AG10803 (cell line): ENCODE results near the gene PHLDA2.

Experiments
- DNase-seq: peaks from one replicate; pipeline ENCODE4 v3.0.0; 2010; ENCODE audit warnings: low read depth
- H3K4me3 ChIP-seq: 2 replicates; pipeline ENCODE4 v1.5.1; 2011; ENCODE audit warnings: mild to moderate bottlenecking, low read length, control low read depth
- TF ChIP-seq, protein P1 (sequence below): conservative IDR thresholded peaks from 2 replicates; pipeline ENCODE4 v1.5.1; 2011; ENCODE audit warnings: mild to moderate bottlenecking, low read length, control low read depth, inconsistent platforms

Gene PHLDA2

GRCh38 chr11:2928605-2929530 is at the start of gene PHLDA2:
PHLDA2 (minus strand) TSS chr11:2929420; CDS start chr11:2929364, 56 bp downstream.
- H3K4me3 ChIP-seq, result peak within 1 kb of the TSS; percentile 72

GRCh38 chr11:2977113-2977512 is 47.9 kb upstream of the PHLDA2 start:
- TF ChIP-seq, protein P1, sequence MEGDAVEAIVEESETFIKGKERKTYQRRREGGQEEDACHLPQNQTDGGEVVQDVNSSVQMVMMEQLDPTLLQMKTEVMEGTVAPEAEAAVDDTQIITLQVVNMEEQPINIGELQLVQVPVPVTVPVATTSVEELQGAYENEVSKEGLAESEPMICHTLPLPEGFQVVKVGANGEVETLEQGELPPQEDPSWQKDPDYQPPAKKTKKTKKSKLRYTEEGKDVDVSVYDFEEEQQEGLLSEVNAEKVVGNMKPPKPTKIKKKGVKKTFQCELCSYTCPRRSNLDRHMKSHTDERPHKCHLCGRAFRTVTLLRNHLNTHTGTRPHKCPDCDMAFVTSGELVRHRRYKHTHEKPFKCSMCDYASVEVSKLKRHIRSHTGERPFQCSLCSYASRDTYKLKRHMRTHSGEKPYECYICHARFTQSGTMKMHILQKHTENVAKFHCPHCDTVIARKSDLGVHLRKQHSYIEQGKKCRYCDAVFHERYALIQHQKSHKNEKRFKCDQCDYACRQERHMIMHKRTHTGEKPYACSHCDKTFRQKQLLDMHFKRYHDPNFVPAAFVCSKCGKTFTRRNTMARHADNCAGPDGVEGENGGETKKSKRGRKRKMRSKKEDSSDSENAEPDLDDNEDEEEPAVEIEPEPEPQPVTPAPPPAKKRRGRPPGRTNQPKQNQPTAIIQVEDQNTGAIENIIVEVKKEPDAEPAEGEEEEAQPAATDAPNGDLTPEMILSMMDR, result no peak
- DNase-seq, result no peak
- no peak overlapping the region for H3K4me3 ChIP-seq

More at GRCh38 chr11:2928605-2929530, at the start of gene PHLDA2:
- TF ChIP-seq, protein P1, result peak; percentile 8; the same call in 1 of the 2 replicates
- peak; percentile 76 for DNase-seq

GRCh38 chr11:2976294-2977063 is 47.3 kb upstream of the PHLDA2 start:
- TF ChIP-seq, protein P1, result no peak
- no peak for DNase-seq

DNA sequence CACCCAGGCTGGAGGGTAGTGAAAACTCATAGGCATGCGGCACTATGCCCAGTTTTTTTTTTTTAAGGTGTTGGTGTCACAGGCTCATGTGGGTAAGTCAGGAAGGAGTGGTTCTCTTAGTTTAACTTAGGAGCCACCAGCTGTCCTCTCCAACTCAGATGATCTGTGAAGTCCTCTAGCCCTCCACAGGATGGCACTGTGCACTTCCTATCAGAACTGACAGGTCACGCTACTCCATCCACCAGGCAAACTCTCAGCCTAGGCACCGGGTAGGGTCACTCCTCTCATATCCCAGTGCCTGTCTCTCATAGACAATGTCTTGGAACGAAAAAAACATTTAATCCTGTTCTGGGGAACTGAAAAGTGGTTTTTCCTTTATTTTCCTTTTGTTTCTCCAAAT is 46.4 kb upstream of the PHLDA2 start:
- TF ChIP-seq, protein P1, result peak; percentile 56
- H3K4me3 ChIP-seq, result no peak overlapping the region
- DNase-seq, result peak; percentile 32

More at GRCh38 chr11:2976294-2977063, 47.3 kb upstream of the PHLDA2 start:
- no peak overlapping the region for H3K4me3 ChIP-seq

- TF ChIP-seq, protein P1, result no peak
- no peak for DNase-seq
- H3K4me3 ChIP-seq, result no peak overlapping the region
Measured at GRCh38 chr11:2974272-2974671, 45.1 kb upstream of the PHLDA2 start.

DNA sequence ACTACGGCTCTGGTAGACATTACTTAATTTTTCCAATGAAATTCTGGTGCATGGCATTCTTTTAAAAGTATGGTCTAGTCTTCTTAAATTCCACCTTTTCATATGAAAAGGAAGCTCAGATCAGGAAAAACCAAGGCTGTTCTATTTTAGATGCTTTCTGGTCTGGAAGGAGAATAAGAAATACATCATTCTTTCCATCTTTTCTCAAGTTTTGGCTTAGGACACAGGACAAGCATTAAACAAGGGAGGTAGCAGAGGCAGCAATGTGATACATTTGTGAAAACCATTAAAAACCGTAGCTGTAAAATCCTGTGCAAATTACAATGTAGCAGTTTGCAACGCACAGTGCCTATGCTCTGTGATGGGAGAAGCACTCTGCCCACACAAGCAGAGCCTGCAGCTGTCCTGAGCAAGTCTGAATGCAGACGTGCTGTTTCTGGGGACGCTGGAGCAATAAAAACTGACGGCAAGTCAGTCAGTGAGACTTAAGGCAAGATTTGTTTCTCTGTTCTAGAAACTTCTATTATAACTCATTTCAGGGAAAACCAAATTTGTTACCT is 39.2 kb upstream of the PHLDA2 start:
- TF ChIP-seq, protein P1, result no peak
- H3K4me3 ChIP-seq, result no peak overlapping the region
- DNase-seq, result no peak
